GM12865 (cell line): ENCODE measurements around the gene HSBP1.

Experiments
- DNase-seq: peaks from one replicate; pipeline ENCODE4 v3.0.0; 2010; ENCODE audit warnings: low read depth
- H3K4me3 ChIP-seq: 2 replicates; pipeline ENCODE4 v1.5.1; 2011; ENCODE audit warnings: mild to moderate bottlenecking, low read depth, low read length, control low read depth
- TF ChIP-seq, protein P1 (sequence below): IDR thresholded peaks from 2 replicates; pipeline ENCODE4 v1.5.1; 2011; ENCODE audit warnings: low read length, control low read depth, low read depth, inconsistent platforms; ENCODE audit not compliant: insufficient read depth; ENCODE audit errors: missing control alignments

HSBP1 gene

DNA sequence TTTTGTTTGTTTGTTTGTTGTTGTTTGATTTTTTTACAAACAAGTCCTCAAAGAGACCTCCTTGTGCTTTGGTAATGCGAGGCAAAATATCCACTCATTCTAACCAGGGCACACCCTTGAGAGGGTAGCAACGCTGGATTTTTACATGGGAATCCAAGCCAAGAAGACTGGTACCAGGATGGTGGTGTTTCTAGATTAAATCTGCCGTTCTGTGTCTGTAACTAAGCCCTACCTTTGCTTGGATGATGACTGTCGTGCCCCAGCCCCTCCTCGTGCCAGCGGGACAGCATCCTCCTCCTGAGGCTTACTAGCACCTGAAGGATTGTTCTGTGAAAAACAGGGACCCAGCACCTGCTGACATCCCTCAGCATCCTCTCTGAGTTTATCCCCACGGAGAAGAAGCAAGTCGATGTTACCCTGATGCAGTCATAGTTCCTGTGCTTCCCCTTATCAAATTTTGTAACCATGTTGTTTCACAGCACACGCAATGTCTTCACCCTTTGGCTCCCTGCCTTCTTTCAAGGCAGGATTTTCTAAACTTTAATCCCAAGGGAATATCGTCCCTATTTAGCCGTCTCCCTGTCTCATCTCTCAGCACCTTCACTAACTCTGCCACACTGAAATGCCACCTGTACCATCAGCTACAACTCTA, 5.1 kb upstream of the HSBP1 start:
- DNase-seq: no peak
- TF ChIP-seq, protein P1, sequence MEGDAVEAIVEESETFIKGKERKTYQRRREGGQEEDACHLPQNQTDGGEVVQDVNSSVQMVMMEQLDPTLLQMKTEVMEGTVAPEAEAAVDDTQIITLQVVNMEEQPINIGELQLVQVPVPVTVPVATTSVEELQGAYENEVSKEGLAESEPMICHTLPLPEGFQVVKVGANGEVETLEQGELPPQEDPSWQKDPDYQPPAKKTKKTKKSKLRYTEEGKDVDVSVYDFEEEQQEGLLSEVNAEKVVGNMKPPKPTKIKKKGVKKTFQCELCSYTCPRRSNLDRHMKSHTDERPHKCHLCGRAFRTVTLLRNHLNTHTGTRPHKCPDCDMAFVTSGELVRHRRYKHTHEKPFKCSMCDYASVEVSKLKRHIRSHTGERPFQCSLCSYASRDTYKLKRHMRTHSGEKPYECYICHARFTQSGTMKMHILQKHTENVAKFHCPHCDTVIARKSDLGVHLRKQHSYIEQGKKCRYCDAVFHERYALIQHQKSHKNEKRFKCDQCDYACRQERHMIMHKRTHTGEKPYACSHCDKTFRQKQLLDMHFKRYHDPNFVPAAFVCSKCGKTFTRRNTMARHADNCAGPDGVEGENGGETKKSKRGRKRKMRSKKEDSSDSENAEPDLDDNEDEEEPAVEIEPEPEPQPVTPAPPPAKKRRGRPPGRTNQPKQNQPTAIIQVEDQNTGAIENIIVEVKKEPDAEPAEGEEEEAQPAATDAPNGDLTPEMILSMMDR: no peak
- H3K4me3 ChIP-seq: no peak overlapping the region

DNA sequence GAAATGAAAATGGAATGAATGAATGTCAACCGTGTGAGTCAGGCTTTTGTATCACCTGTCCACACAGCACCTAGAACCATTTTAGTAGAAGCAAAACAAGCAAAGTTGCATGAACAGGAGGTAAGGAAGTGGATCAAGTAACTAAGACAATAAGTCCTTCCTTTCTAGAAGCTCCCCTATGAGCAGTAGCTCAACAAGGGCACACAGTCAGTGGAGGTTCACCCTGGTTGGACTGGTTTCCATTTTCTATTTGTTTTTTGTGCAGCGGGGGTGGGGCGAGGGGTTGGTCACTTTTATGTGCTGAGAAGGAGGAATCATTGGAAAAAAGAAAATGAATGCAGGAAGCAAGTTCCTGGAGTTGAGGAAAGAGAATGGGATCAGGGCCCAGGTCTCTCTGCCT, 4.0 kb upstream of the HSBP1 start:
- no peak for DNase-seq
- no peak overlapping the region for H3K4me3 ChIP-seq
- TF ChIP-seq, protein P1: no peak

DNA sequence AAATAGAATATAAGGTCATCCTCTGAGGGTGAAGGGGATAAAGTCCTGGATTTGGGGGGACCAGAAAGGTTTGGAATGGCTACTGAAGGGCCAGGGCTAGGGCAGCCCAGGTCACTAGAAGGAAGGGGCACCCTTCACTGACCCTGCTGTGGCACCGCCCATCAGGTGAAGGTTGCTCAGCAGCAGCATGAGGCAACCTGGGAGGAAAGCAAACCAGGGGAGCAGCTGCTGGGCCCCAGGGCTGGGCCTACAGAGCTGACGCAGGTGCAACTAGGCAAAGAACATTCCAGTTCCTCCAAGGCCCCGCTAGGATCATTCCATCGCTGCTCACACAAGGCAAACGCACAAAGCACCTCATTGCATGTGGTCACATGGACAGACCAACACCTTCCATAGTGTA, 3.4 kb upstream of the HSBP1 start:
- TF ChIP-seq, protein P1: no peak
- DNase-seq: no peak
- H3K4me3 ChIP-seq: no peak overlapping the region

DNA sequence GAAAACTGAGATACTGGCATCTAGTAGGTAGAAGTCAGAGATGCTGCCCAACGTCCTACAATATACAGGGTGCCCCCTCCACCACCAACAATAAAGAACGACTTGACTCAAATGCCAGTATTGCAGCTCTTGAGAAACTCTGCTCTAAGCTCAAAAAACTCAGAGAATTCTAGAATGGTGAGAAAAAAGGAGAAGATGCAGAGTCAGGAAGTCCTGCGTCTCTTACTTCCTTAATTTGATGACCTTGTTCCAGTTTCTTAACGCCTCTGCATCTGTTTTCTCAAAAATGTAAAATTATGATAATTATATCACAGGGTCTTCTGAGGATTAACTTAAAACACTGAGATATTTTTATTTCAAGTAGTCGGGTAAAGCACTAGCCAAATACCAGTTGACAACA, 1.7 kb upstream of the HSBP1 start:
- TF ChIP-seq, protein P1: no peak
- no peak overlapping the region for H3K4me3 ChIP-seq
- DNase-seq: peak; percentile 24

DNA sequence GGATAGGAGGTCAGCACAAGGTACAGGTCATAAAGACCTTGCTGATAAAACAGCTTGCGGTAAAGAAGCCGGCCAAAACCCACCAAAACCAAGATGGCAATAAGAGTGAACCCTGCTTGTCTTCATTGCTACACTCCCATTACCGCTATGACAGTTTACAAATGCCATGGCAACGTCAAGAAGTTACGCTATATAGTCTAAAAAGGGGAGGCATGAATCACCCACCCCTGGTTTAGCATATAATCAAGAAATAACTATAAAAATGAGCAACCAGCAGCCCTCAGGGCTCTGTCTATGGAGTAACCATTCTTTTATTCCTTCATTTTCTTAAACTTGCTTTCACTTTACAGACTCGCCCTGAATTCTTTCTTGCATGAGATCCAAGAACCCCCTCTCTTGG, 1.0 kb upstream of the HSBP1 start:
- no peak for DNase-seq
- no peak overlapping the region for H3K4me3 ChIP-seq
- TF ChIP-seq, protein P1: no peak

DNA sequence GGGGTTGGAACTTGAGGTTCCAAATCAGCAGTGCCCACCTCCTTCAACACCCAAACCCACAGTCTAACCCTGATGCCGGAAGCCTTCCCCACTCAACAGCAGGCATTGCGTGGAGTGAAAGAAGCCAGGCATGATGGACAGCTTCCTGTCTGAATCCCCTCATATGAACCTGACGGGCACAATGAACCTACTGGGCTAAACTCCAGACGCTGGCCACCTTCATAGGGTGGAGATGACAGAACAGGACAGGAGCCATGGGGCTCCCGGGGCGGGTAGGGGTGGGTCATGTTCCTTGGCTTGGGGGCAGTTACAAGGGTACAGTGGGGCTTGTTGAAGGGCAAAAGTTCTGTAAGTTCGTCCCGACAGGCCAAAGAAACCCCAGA, 460 bp upstream of the HSBP1 start:
- TF ChIP-seq, protein P1: no peak
- peak overlapping the region; percentile 15; the same call in 1 of the 2 replicates for H3K4me3 ChIP-seq
- peak; percentile 5 for DNase-seq

DNA sequence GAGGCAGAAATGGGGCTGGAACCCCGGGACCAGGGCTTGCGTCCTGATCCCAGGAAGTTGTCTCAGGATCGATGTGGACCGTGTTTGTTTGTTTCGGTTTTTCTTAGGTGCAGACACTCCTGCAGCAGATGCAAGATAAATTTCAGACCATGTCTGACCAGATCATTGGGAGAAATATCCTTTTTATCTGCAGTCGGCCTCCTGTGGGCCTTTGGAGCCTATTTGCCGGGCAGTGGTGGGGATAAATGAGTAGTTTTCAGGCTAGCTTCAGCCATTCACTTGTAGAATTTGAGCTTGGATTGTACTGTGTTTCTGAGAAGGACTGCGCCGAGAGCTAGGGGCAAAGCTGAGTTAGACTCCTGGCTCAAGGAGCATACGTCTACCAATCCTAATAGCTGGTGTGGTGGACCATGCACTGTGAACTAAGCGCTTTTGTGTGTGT, 816 bp downstream of the HSBP1 start:
- peak overlapping the region; percentile 89 for H3K4me3 ChIP-seq
- DNase-seq: no peak
- TF ChIP-seq, protein P1: no peak
